BLaER1 treated with 17β-estradiol and CSF1 and Interleukin-3, amounts not matched to agents 10 nM and 100 nM (cell line): ENCODE measurements around the gene ZNF267.
"Not testable (repeated sequence)": the region's sequence is repeated elsewhere in the genome, so short reads cannot be mapped to it uniquely, and the experiment has no call there.

Experiments
- H3K27ac ChIP-seq, 11 experiments: shearing (Covaris generic); formaldehyde crosslinking; 2 replicates each; pipeline ENCODE4 v1.8.1; 2022
- H3K27me3 ChIP-seq, 11 experiments: shearing (Covaris generic); formaldehyde crosslinking; 2 replicates each; pipeline ENCODE4 v1.8.1; 2022
- H3K36me3 ChIP-seq, 11 experiments: shearing (Covaris generic); formaldehyde crosslinking; 2 replicates each; pipeline ENCODE4 v1.8.1; 2022
- H3K4me1 ChIP-seq, 10 experiments: shearing (Covaris generic); formaldehyde crosslinking; 2 replicates each; pipeline ENCODE4 v1.8.1; 2022
- H3K4me2 ChIP-seq, 11 experiments: shearing (Covaris generic); formaldehyde crosslinking; 2 replicates each; pipeline ENCODE4 v1.8.1; 2022
- H3K4me3 ChIP-seq, 10 experiments: shearing (Covaris generic); formaldehyde crosslinking; 2 replicates each; pipeline ENCODE4 v1.8.1; 2022
- H3K9ac ChIP-seq, 11 experiments: shearing (Covaris generic); formaldehyde crosslinking; 2 replicates each; pipeline ENCODE4 v1.8.1; 2022
- H3K9me3 ChIP-seq, 11 experiments: shearing (Covaris generic); formaldehyde crosslinking; replicated peaks in 1 of 11; 2 replicates each; pipeline ENCODE4 v1.8.1; 2022
- H4K20me1 ChIP-seq, 11 experiments: shearing (Covaris generic); formaldehyde crosslinking; 2 replicates each; pipeline ENCODE4 v1.8.1; 2022
- Cebpa-rat ChIP-seq, 11 experiments: shearing (Covaris generic); IDR thresholded peaks; 2 replicates each; pipeline ENCODE4 v1.8.1; 2022

The ZNF267 gene

DNA sequence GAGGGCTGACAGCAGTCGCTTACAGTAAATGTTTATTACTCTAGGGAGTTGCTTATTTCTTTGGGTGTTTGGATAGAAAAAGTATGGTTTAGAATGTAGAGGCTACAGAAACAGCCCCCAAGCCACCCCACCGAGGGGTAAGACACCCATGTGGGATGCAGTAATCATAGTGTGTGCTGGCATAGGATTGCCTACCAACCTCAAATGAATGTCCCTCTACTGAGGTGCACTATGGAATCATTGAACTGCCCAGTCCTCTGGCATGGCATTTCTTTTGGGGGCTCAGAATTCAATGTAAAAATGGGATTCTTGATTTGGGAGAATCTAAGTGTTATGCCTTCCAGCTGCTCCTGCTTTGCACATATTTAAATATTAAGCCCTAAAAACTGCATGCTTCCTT is 46.8 kb downstream of the ZNF267 start:
- Histone ChIP-seq H3K27ac (no peak overlapping the region), H3K9me3 (peaks cover 97 to 100% (median 99%) of the 10 kb centered on the region in 11 experiments)
- TF ChIP-seq Cebpa-rat (IDR thresholded peaks at IDR 0.05): no peak

DNA sequence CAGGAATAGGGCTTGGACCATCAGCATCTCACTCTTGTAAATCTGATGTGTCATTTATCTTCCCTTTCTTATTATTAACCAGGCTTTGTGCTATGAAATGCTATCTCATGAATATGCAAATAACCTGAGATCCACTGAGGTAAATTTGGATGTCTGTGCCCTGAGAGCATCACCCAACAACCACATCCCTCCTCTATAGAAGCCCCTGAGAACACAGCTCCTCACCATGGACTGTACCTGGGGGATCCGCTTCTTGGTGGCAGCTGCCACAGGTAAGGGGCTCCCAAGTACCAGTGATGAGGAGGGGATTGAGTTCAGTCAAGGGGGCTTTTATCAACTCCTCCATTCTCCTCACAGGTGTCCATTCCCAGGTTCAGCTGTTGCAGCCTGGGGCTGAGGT is 78.2 kb downstream of the ZNF267 start:
- H3K9ac ChIP-seq, H3K27ac ChIP-seq, H3K9me3 ChIP-seq, H4K20me1 ChIP-seq, H3K36me3 ChIP-seq, H3K27me3 ChIP-seq, H3K4me3 ChIP-seq, H3K4me2 ChIP-seq, H3K4me1 ChIP-seq: not testable (repeated sequence)

More for the DNA sequence above, 46.8 kb downstream of the ZNF267 start:
- H3K4me3 ChIP-seq: peak overlapping the region in 4 of 10 experiments; percentile 26 to 47 (median 44); a peak in 5 of 20 replicates
- H3K36me3 ChIP-seq: peaks cover 67 to 96% (median 82%) of the 10 kb centered on the region in 11 experiments
- no peaks in the 10 kb centered on the region for H3K4me1 ChIP-seq
- H3K9ac ChIP-seq: no peak overlapping the region
- H3K4me2 ChIP-seq: no peak overlapping the region
- no peaks in the 10 kb centered on the region for H4K20me1 ChIP-seq
- H3K27me3 ChIP-seq: no peaks in the 10 kb centered on the region

DNA sequence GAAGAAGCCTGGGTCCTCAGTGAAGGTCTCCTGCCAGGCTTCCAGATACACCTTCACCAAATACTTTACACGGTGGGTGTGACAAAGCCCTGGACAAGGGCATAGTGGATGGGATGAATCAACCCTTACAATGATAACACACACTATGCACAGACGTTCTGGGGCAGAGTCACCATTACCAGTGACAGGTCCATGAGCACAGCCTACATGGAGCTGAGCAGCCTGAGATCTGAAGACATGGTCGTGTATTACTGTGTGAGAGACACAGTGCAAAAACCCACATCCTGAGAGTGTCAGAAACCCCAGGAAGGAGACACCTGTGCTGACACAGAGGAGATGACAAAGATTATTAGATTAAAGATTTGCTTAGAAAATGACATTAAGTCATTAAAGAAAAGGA is 78.6 kb downstream of the ZNF267 start:
- H3K4me1 ChIP-seq, H3K9me3 ChIP-seq, H3K27me3 ChIP-seq, H4K20me1 ChIP-seq, H3K27ac ChIP-seq, H3K4me3 ChIP-seq, H3K9ac ChIP-seq, H3K4me2 ChIP-seq, H3K36me3 ChIP-seq: not testable (repeated sequence)

DNA sequence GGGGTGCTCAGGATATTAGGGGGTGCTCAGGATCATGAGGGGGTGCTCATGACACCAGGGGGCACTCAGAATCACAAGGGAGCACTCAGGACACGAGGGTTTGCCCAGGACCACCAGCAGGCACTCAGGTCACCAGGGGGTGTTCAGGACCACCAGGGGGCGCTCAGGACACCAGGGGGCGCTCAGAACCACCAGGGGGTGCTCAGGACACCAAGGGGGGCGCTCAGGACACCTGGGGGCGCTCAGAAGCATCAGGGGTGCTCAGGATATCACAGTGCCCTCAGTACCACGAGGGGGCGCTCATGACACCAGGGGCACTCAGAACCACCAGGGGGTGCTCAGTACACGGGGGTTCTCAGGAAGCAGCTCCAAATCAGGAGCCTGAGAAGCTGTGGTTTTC is 82.6 kb downstream of the ZNF267 start:
- H3K27me3 ChIP-seq: not testable (repeated sequence)

DNA sequence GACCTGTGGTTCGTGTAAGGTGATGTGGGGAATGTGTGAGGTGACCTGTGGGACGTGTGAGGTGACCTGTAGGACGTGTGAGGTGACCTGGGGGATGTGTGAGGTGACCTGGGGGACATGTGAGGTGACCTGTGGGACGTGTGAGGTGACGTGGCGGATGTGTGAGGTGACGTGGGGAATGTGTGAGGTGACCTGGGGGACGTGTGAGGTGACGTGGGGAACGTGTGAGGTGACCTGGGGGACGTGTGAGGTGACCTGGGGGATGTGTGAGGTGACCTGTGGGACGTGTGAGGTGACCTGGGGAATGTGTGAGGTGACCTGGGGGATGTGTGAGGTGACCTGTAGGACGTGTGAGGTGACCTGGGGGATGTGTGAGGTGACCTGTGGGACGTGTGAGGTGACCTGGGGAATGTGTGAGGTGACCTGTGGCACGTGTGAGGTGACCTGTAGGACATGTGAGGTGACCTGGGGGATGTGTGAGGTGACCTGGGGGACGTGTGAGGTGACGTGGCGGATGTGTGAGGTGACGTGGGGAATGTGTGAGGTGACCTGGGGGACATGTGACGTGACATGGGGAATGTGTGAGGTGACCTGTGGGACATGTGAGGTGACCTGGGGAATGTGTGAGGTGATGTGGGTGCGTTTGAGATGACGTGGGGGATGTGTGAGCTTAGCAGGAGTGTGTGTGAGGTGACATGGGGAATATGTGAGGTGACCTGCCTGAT is 86.7 kb downstream of the ZNF267 start:
- not testable (repeated sequence) for H3K4me1 ChIP-seq, H3K36me3 ChIP-seq, H3K27me3 ChIP-seq, H3K4me2 ChIP-seq, H3K4me3 ChIP-seq, H4K20me1 ChIP-seq, H3K9ac ChIP-seq, H3K9me3 ChIP-seq, H3K27ac ChIP-seq

More for the DNA sequence above, 82.6 kb downstream of the ZNF267 start:
- not testable (repeated sequence) for H3K4me1 ChIP-seq, H3K9me3 ChIP-seq, H3K36me3 ChIP-seq, H4K20me1 ChIP-seq, H3K4me3 ChIP-seq, H3K27ac ChIP-seq, H3K9ac ChIP-seq, H3K4me2 ChIP-seq
